KG1 (cell line): ENCODE measurements around the gene ANKRD13A.
"Not testable (repeated sequence)": the region's sequence is repeated elsewhere in the genome, so short reads cannot be mapped to it uniquely, and the experiment has no call there.

Experiments used
- DNase-seq: peaks from one replicate; lab custom pipeline; 2025; lab: John Stamatoyannopoulos, UW

The ANKRD13A gene

GRCh38 chr12:110048242-110049027, 49.2 kb downstream of the ANKRD13A start, which contains the start of gene C12orf76:
C12orf76 (minus strand) TSS chr12:110048522; CDS start chr12:110048495, 27 bp downstream.
- DNase-seq: peak; percentile 94

DNA sequence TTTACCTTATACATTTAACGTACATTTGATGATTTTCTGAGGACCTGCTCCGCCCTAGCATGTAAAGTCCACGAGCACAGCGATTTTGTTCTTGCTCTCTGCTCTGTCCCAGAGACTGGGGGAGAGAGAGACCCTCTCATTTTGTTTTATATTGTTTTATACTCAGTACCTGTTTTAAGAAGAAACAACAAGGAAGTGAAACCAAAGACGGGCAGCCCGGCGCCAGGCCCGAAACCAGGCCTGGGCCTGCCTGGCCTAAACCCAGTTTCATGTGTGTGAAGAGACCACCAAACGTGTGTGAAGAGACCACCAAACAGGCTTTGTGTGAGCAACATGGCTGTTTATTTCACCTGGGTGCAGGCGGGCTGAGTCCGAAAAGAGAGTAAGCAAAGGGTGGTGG, 49.8 kb downstream of the ANKRD13A start:
- DNase-seq: not testable (repeated sequence)

DNA sequence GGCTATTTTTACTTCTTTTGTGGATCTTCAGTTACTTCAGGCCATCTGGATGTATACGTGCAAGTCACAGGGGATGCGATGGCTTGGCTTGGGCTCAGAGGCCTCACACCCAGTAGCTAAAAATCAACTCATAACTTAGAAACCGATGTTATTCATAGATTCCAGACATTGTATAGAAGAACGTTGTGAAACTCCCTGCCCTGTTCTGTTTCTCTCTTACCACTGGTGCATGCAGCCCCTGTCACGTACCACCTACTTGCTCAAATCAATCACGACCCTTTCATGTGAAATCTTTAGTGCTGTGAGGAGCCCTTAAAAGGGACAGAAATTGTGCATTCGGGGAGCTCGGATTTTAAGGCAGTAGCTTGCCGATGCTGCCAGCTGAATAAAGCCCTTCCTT, 50.4 kb downstream of the ANKRD13A start:
- not testable (repeated sequence) for DNase-seq

DNA sequence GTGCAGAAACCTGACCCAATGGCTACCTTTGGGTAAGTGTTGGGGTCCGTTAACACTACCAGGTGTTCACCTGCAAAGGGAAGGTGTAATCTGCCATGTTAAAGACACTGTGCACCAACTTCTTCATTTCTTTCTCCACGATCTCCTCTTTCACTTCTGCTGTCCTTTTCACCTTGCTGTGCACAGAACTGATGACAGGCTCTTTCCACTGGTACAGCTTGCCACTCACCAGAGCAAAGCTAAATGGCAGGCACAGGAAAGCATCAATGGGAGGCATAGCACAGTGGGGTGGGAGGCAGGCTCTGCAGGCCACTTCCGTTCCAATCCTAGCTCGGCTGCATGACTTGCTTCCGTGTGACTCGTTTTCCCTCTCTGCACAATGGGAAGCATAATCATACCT, 51.7 kb downstream of the ANKRD13A start:
- DNase-seq: no peak

DNA sequence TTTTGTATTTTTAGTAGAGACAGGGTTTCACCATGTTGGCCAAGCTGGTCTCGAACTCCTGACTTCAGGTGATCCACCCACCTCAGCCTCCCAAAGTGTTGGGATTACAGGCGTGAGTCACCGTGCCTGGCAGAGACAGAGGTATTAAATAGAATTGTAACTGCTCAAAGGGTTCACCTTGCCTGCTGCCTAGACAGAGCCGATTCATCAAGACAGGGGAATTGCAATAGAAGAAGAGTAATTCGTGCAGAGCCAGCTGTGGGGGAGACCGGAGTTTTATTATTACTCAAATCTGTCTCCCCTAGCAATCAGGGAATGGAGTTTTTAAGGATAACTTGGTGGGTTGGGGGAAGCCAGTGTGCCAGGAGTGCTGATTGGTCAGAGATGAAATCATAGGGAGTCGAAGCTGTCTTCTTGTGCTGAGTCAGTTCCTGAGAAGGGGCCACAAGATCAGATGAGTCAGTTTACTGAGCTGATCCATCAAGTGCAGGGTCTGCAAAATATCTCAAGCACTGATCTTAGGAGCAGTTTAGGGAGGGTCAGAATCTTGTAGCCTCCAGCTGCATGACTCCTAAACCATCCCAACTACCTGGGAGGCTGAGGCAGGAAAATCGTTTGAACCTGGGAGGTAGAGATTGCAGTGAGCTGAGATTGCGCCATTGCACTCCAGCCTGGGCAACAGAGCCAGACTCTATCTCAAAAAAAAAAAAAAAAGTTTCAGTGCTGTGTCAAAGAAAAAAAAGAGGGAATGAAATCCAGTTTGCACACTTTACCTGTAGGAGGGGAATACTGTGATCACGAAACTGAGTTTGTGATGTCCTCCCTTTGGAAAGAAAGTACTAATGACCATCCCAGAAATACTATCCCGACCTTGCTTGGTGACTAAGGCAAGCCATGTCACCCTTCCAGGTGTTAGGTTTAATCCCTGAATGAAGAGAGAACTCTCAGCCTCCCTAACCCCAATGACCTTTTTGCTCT, 56.4 kb downstream of the ANKRD13A start:
- DNase-seq: not testable (repeated sequence)

DNA sequence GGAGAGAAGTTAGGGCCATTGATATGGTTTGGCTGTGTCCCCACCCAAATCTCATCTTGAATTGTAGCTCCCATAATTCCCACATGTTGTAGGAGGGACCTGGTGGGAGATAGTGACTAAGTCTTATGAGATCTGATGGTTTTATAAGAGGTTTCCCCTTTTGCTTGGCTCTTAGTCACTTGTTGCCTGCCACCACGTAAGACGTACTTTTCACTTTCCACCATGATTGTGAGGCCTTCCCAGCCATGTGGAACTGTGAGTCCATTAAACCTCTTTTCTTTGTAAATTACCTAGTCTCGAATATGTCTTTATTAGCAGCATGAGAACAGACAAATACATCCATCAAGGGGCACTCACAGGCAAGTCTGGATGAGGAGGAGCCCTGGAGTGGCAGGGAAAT, 57.4 kb downstream of the ANKRD13A start:
- DNase-seq: not testable (repeated sequence)

- no peak for DNase-seq
These were observed 59.8 kb downstream of the ANKRD13A start for GRCh38 chr12:110058875-110059615.

GRCh38 chr12:110059651-110060000, 60.4 kb downstream of the ANKRD13A start:
- no peak for DNase-seq

- DNase-seq: no peak
These were observed 63.0 kb downstream of the ANKRD13A start for GRCh38 chr12:110062241-110062640.

DNA sequence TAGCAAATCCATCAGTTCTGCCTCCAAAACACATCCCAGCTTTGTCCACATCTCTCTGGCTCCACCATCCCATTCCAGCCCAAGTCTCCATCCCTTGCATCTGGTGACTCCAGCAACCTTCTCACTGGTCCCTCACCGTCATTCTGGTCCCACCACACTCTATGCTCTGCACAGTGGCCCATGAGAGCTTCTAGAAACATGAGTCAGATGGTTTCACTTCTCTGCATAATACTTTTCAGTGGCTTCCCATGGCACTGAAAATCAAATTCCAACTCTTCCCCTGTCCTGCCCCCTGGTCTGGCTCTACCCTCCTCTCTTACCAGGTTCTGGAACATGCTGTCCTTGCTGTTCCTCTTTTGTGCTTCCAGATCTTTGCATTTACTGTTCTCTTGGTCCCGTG, 66.3 kb downstream of the ANKRD13A start:
- DNase-seq: no peak

- DNase-seq: no peak
These were observed 68.3 kb downstream of the ANKRD13A start for GRCh38 chr12:110067531-110067930.

DNA sequence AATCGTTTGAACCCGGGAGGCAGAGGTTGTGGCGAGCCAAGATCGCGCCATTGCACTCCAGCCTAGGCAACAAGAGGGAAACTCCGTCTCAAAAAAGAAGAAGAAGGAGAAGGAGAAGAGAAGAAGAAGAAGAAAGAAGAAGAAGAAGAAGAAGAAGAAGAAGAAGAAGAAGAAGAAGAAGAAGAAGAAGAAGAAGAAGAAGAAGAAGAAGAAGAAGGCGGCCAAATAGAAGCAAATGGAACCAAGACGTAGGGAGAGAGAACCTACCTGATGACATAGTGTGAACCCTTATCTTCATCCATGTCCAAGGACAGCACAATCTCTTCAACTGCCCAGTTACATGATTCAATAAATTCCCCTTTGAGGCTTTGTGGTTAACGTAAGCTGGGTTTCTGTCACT, 68.9 kb downstream of the ANKRD13A start:
- not testable (repeated sequence) for DNase-seq

DNA sequence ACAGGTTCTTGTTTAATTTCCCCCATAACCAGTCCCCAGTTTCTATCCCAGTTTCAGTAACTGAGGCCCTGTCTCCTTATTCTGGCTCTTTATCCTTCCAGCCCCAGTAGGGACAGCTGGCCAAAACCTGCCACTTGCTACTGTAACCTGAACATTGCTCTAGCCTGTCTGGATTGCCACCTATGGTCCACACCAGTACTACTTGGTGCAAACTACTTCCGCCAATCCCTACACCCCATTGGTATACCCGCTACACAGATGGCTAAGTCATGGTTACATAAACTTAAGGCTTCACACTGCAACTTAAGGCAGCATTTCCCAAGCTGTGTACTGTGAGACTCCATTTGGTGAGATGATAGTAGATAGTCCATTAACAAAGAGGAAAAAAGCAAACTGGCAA, 69.4 kb downstream of the ANKRD13A start:
- no peak for DNase-seq

DNA sequence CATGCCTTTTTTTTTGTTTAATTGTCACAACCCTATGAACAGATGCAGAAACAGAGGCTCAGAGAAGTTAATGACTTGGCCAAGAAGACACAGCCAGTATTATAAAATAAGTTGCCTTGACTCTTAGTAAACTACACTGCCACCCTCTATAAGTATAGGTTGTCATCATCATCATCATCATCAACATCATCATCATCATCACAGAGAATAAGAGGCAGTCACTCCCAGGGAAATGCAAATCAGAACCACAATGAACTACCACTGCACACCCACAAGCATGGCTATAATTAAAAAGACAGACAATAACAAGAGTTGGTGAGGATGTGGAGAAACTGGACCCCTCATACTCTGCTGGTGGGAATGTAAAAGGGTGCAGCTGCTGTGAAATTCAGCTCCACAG, 72.3 kb downstream of the ANKRD13A start:
- no peak for DNase-seq

- DNase-seq: no peak
These were observed 72.7 kb downstream of the ANKRD13A start for GRCh38 chr12:110071967-110072366.

DNA sequence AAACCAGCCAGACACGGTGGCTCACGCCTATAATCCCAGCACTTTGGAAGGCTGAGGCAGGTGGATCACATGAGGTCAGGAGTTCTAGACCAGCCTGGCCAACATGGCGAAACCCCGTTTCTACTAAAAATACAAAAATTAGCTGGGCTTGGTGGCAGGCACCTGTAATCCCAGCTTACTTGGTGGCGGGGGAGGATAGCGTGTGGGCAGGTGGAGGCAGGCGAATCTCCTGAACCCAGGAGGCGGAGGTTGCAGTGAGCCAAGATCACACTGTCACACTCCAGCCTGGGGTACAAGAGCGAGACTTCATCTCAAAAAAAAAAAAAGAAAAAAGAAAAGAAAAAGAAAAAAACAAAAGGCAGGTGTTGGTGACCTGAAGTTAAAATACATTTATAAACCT, 73.4 kb downstream of the ANKRD13A start:
- not testable (repeated sequence) for DNase-seq

- DNase-seq: no peak
These were observed 74.0 kb downstream of the ANKRD13A start for GRCh38 chr12:110073049-110073831.

- DNase-seq: no peak
These were observed 74.9 kb downstream of the ANKRD13A start for GRCh38 chr12:110074089-110074488.

GRCh38 chr12:110075880-110076279, 76.7 kb downstream of the ANKRD13A start:
- no peak for DNase-seq

- no peak for DNase-seq
These were observed 78.6 kb downstream of the ANKRD13A start for GRCh38 chr12:110077800-110078199.
